Erythroblast (primary cell): ENCODE results near the gene DTHD1.

ENCODE experiments used
- DNase-seq, 2 experiments: peaks; one replicate each; lab custom pipeline; 2025; lab: John Stamatoyannopoulos, UW
- GATA1 ChIP-seq: IDR thresholded peaks from 2 replicates; pipeline ENCODE4 v1.6.1; 2011; ENCODE audit warnings: low read depth, mild to moderate bottlenecking, control low read depth, low read length, moderate library complexity
- POLR2A ChIP-seq: IDR thresholded peaks from 2 replicates; pipeline ENCODE4 v1.6.1; 2011; ENCODE audit warnings: mild to moderate bottlenecking, low read length

The DTHD1 gene

GRCh38 chr4:36255577-36255976, 25.8 kb upstream of the DTHD1 start:
- no peak for DNase-seq

GRCh38 chr4:36256398-36256891, 25.0 kb upstream of the DTHD1 start:
- no peak for DNase-seq
- TF ChIP-seq GATA1 (no peak), POLR2A (no peak)

More at GRCh38 chr4:36255577-36255976, 25.8 kb upstream of the DTHD1 start:
- TF ChIP-seq GATA1 (no peak), POLR2A (no peak)

GRCh38 chr4:36260731-36261130, 20.7 kb upstream of the DTHD1 start:
- TF ChIP-seq POLR2A: no peak
- DNase-seq: no peak

GRCh38 chr4:36264207-36264826, 17.1 kb upstream of the DTHD1 start:
- DNase-seq: no peak
- TF ChIP-seq POLR2A (no peak), GATA1 (no peak)

- DNase-seq: no peak
- no peak for TF ChIP-seq POLR2A
- TF ChIP-seq GATA1: no peak
Observed at GRCh38 chr4:36267486-36268268, 13.7 kb upstream of the DTHD1 start.

- TF ChIP-seq POLR2A (no peak), GATA1 (no peak)
- no peak for DNase-seq
Observed at GRCh38 chr4:36269101-36269500, 12.3 kb upstream of the DTHD1 start.

GRCh38 chr4:36269533-36270173, 11.8 kb upstream of the DTHD1 start:
- no peak for DNase-seq

GRCh38 chr4:36273276-36273675, 8.1 kb upstream of the DTHD1 start:
- no peak for DNase-seq
- no peak for TF ChIP-seq GATA1
- no peak for TF ChIP-seq POLR2A

More at GRCh38 chr4:36269533-36270173, 11.8 kb upstream of the DTHD1 start:
- no peak for TF ChIP-seq POLR2A
- TF ChIP-seq GATA1: no peak

- TF ChIP-seq GATA1 (no peak), POLR2A (no peak)
- no peak for DNase-seq
Observed at GRCh38 chr4:36274158-36274557, 7.3 kb upstream of the DTHD1 start.

GRCh38 chr4:36277533-36277932, 3.9 kb upstream of the DTHD1 start:
- TF ChIP-seq GATA1 (no peak), POLR2A (no peak)
- no peak for DNase-seq

- TF ChIP-seq POLR2A (no peak), GATA1 (no peak)
- no peak for DNase-seq
Observed at GRCh38 chr4:36278789-36279188, 2.6 kb upstream of the DTHD1 start.

- TF ChIP-seq GATA1 (no peak), POLR2A (no peak)
- DNase-seq: no peak
Observed at GRCh38 chr4:36280555-36280954, 861 bp upstream of the DTHD1 start.

GRCh38 chr4:36282503-36283030, 1.2 kb downstream of the DTHD1 start:
- DNase-seq: no peak
- TF ChIP-seq POLR2A: no peak
- no peak for TF ChIP-seq GATA1

- TF ChIP-seq GATA1: no peak
- TF ChIP-seq POLR2A: no peak
- DNase-seq: no peak
Observed at GRCh38 chr4:36283912-36284465, 2.6 kb downstream of the DTHD1 start.
